NB4 (cell line): ENCODE measurements around the gene HDAC5.

Source experiments
- MYC ChIP-seq: IDR thresholded peaks from 2 replicates; pipeline ENCODE4 v1.6.1; 2011; ENCODE audit warnings: low read depth, low read length
- POLR2A ChIP-seq: IDR thresholded peaks from 2 replicates; pipeline ENCODE4 v1.6.1; 2011; ENCODE audit warnings: mild to moderate bottlenecking; ENCODE audit not compliant: insufficient read length; ENCODE audit errors: extremely low read depth
- TF ChIP-seq, protein P1 (sequence below): IDR thresholded peaks from one replicate; pipeline ENCODE4 v1.5.1; 2012; ENCODE audit warnings: low read depth, low read length
- TF ChIP-seq, protein P2 (sequence below): IDR thresholded peaks from 2 replicates; pipeline ENCODE4 v1.6.1; 2011; ENCODE audit warnings: low read depth, low read length

DNA sequence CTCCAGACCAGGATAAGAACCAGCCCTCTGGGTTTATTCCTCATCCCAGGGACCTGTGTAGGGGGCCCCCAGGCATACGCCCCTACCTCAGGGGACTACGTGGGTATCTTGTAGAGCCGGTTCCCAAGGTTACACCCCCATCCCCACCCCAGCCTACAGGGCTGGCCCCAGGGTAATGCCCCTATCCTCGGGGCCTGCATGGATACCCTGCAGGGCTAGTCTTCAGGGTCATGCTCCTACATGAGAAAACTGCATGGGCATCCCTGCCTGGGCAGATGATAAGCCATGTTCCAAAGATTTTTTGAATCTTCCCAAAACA, 14.2 kb downstream of the HDAC5 start:
- TF ChIP-seq, protein P1, sequence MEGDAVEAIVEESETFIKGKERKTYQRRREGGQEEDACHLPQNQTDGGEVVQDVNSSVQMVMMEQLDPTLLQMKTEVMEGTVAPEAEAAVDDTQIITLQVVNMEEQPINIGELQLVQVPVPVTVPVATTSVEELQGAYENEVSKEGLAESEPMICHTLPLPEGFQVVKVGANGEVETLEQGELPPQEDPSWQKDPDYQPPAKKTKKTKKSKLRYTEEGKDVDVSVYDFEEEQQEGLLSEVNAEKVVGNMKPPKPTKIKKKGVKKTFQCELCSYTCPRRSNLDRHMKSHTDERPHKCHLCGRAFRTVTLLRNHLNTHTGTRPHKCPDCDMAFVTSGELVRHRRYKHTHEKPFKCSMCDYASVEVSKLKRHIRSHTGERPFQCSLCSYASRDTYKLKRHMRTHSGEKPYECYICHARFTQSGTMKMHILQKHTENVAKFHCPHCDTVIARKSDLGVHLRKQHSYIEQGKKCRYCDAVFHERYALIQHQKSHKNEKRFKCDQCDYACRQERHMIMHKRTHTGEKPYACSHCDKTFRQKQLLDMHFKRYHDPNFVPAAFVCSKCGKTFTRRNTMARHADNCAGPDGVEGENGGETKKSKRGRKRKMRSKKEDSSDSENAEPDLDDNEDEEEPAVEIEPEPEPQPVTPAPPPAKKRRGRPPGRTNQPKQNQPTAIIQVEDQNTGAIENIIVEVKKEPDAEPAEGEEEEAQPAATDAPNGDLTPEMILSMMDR: no peak
- no peak for TF ChIP-seq POLR2A
- TF ChIP-seq, protein P2, sequence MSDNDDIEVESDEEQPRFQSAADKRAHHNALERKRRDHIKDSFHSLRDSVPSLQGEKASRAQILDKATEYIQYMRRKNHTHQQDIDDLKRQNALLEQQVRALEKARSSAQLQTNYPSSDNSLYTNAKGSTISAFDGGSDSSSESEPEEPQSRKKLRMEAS: no peak
- TF ChIP-seq MYC: no peak
